HepG2 (cell line): ENCODE data around the gene NDE1. TPM values are rescaled to one million over a fixed set of nuclear protein-coding genes. Genes with fewer than 3 reads are reported as not detected.

Experiments
- ATAC-seq: fragments of 200-7000 bp; cut with Tn5 transposase; 3 replicates; pipeline ENCODE4 v1.9.1; 2020; ENCODE audit warnings: mild to moderate bottlenecking, moderate library complexity
- BruUV-seq: library from RNA; stranded (reverse); fragments of 400-500 nt; replicated peaks from 2 replicates; lab custom pipeline; 2021; lab: Mats Ljungman, UMichigan
- CTCF ChIA-PET: fragments of 300-600 bp; formaldehyde crosslinking; extraction: SDS; loops from one replicate; lab custom pipeline; 2021; ENCODE audit warnings: low total read pairs, inconsistent platforms, low intra/inter-chr PET ratio; lab: Yijun Ruan, JAX
- POLR2A ChIA-PET: fragments of 350-600 bp; sonication (Branson Sonifier 250); formaldehyde crosslinking; loops from one replicate; lab custom pipeline; 2020; ENCODE audit warnings: antibody characterized with exemption, inconsistent platforms; lab: Yijun Ruan, JAX
- DNase-seq: peaks from one replicate; pipeline ENCODE4 v3.0.0-alpha.2; 2015; ENCODE audit warnings: low spot score
- FAIRE-seq: peaks from 3 replicates; lab custom pipeline; 2011; peaks lifted over from hg19 to GRCh38; lab: Jason Lieb, UNC
- H2AFZ ChIP-seq: one replicate; pipeline ENCODE4 v1.6.1; 2011; ENCODE audit warnings: low read length, inconsistent platforms
- H3K27ac ChIP-seq: fragments of 300-600 bp; 3 replicates; pipeline ENCODE4 v1.8.0; 2011; ENCODE audit warnings: mixed run types, mild to moderate bottlenecking, mixed read lengths, low read length, inconsistent platforms; ENCODE audit not compliant: insufficient read depth; ENCODE audit errors: extremely low read length
- H3K27me3 ChIP-seq, 2 experiments: fragments of 200-600 bp in 1 of 2; 2 replicates in 1 of 2; 3 replicates in 1 of 2; pipeline versions ENCODE4 v1.6.0 to v1.8.0; 2011; ENCODE audit warnings: low read length in 2 of 2, mild to moderate bottlenecking in 2 of 2, moderate library complexity in 2 of 2, inconsistent platforms in 1 of 2; ENCODE audit not compliant: insufficient read depth in 2 of 2, control insufficient read depth in 1 of 2
- H3K36me3 ChIP-seq, 2 experiments: fragments of 200-600 bp in 1 of 2; replicated peaks in 1 of 2; 2 replicates in 1 of 2; 3 replicates in 1 of 2; pipeline versions ENCODE4 v1.5.1 to v1.8.0; 2011; ENCODE audit warnings: low read length in 2 of 2, inconsistent platforms in 1 of 2; ENCODE audit not compliant: insufficient read depth in 2 of 2, control insufficient read depth in 1 of 2
- H3K4me1 ChIP-seq: 2 replicates; pipeline ENCODE4 v1.5.1; 2012; ENCODE audit warnings: low read length, inconsistent platforms; ENCODE audit not compliant: insufficient read depth
- H3K4me2 ChIP-seq: 2 replicates; pipeline ENCODE4 v1.6.0; 2011; ENCODE audit warnings: low read depth, low read length, inconsistent platforms
- H3K4me3 ChIP-seq, 3 experiments: fragments of 200-600 bp in 1 of 3; sonication (generic), shearing (Covaris generic) in 1 of 3; replicated peaks in 1 of 3; 2 replicates each; pipeline ENCODE4 v1.5.1; 2011 to 2016; ENCODE audit warnings: low read length in 3 of 3, inconsistent platforms in 2 of 3, low read depth in 2 of 3, mild to moderate bottlenecking in 2 of 3, control low read depth in 1 of 3, mixed read lengths in 1 of 3; ENCODE audit not compliant: insufficient read depth in 1 of 3
- H3K79me2 ChIP-seq: one replicate; pipeline ENCODE4 v1.6.1; 2011; ENCODE audit warnings: low read length, inconsistent platforms; ENCODE audit not compliant: insufficient read depth
- H3K9ac ChIP-seq: 2 replicates; pipeline ENCODE4 v1.6.0; 2011; ENCODE audit warnings: mild to moderate bottlenecking, low read depth, low read length, inconsistent platforms; ENCODE audit not compliant: insufficient read depth
- H3K9me3 ChIP-seq: 2 replicates; pipeline ENCODE4 v1.5.1; 2012; ENCODE audit warnings: mild to moderate bottlenecking, low read length
- H4K20me1 ChIP-seq: 2 replicates; pipeline ENCODE4 v1.6.0; 2011; ENCODE audit warnings: inconsistent platforms, mild to moderate bottlenecking, low read length, moderate library complexity; ENCODE audit not compliant: insufficient read depth
- ARNTL ChIP-seq: sonication (generic); formaldehyde crosslinking; IDR thresholded peaks from 2 replicates; pipeline ENCODE4 v1.4.0; 2020; ENCODE audit warnings: mild to moderate bottlenecking, missing genetic modification reagents
- ATRX ChIP-seq: sonication (generic); formaldehyde crosslinking; IDR thresholded peaks from 2 replicates; pipeline ENCODE4 v1.4.0; 2020; ENCODE audit warnings: missing genetic modification reagents, borderline replicate concordance
- HDAC2 ChIP-seq: sonication (generic); formaldehyde crosslinking; IDR thresholded peaks from 2 replicates; pipeline ENCODE4 v1.4.0; 2020; ENCODE audit warnings: missing genetic modification reagents
- HNF4A ChIP-seq: sonication (generic); formaldehyde crosslinking; IDR thresholded peaks from 2 replicates; pipeline ENCODE4 v1.4.0; 2020; ENCODE audit warnings: missing genetic modification reagents
- MZF1 ChIP-seq: sonication (generic); formaldehyde crosslinking; IDR thresholded peaks from 2 replicates; pipeline ENCODE4 v1.8.1; 2023; ENCODE audit warnings: mild to moderate bottlenecking, missing genetic modification reagents, borderline replicate concordance
- PAXIP1 ChIP-seq: sonication (generic); formaldehyde crosslinking; conservative IDR thresholded peaks from 2 replicates; pipeline ENCODE4 v1.4.0; 2020; ENCODE audit warnings: mild to moderate bottlenecking, missing genetic modification reagents, moderate library complexity
- TFDP1 ChIP-seq: IDR thresholded peaks from 2 replicates; pipeline ENCODE4 v1.6.1; 2016; ENCODE audit warnings: missing compliant biosample characterization, missing genetic modification reagents, borderline replicate concordance
- TP53 ChIP-seq: sonication (generic); formaldehyde crosslinking; conservative IDR thresholded peaks from 2 replicates; pipeline ENCODE4 v1.4.0; 2020; ENCODE audit warnings: missing genetic modification reagents
- ZBTB33 ChIP-seq: sonication (generic); formaldehyde crosslinking; IDR thresholded peaks from 2 replicates; pipeline ENCODE4 v1.4.0; 2020; ENCODE audit warnings: missing genetic modification reagents
- ZNF770 ChIP-seq: sonication (generic); formaldehyde crosslinking; IDR thresholded peaks from 2 replicates; pipeline ENCODE4 v1.5.0; 2020; ENCODE audit warnings: mild to moderate bottlenecking, missing genetic modification reagents
- WGBS: methylation state at CpG from one replicate; pipeline ENCODE4 v1.1.6; 2017; ENCODE audit warnings: low lambda C conversion rate; 5-methylcytosine and 5-hydroxymethylcytosine counted together
- in situ Hi-C: cut with HindIII; loops from 2 replicates; pipeline ENCODE4 v1.10.0; 2017; ENCODE audit warnings: low pct_unique_long_range_greater_than_20kb; ENCODE audit not compliant: extremely low pct_ligation_motif_present
- intact Hi-C: fragments of 100-400 bp; cut with micrococcal nuclease; formaldehyde crosslinking; loops from one replicate; pipeline ENCODE4 v1.10.0; 2022; ENCODE audit not compliant: unreplicated experiment
- polyA plus RNA-seq, 8 experiments: library from polyadenylated mRNA; depleted of rRNA in 3 of 8; stranded (reverse) in 7 of 8; unstranded in 1 of 8; fragments of >200 nt; fragmentation: Illumina TruSeq in 4 of 8; extraction: Trizol in 4 of 8; gene quantifications; 2 replicates each; pipeline versions ENCODE4 v1.2.1 to v1.2.3, GENCODE V29; 2011 to 2016; ENCODE audit warnings: low read depth in 4 of 8, missing spikeins in 1 of 8, mixed read lengths in 1 of 8; ENCODE audit not compliant: insufficient read depth in 1 of 8
- total RNA-seq, 5 experiments: library from RNA; depleted of rRNA; stranded (reverse); fragments of >200 nt; fragmentation: Illumina TruSeq; extraction: Trizol; gene quantifications; 2 replicates each; pipeline ENCODE4 v1.2.3, GENCODE V29; 2016; ENCODE audit warnings: low read depth in 1 of 5
- TF ChIP-seq, protein P1 (sequence below): sonication (generic); formaldehyde crosslinking; IDR thresholded peaks from 2 replicates; pipeline ENCODE4 v1.4.0; 2020; ENCODE audit warnings: missing genetic modification reagents, mild to moderate bottlenecking, borderline replicate concordance

NDE1 gene
- total and polyA plus RNA-seq, 2 of the 13 experiments (the other 11 are each of a cell fraction or from before 2014, with no cell fraction given) = 40.9 to 72.5 TPM

DNA sequence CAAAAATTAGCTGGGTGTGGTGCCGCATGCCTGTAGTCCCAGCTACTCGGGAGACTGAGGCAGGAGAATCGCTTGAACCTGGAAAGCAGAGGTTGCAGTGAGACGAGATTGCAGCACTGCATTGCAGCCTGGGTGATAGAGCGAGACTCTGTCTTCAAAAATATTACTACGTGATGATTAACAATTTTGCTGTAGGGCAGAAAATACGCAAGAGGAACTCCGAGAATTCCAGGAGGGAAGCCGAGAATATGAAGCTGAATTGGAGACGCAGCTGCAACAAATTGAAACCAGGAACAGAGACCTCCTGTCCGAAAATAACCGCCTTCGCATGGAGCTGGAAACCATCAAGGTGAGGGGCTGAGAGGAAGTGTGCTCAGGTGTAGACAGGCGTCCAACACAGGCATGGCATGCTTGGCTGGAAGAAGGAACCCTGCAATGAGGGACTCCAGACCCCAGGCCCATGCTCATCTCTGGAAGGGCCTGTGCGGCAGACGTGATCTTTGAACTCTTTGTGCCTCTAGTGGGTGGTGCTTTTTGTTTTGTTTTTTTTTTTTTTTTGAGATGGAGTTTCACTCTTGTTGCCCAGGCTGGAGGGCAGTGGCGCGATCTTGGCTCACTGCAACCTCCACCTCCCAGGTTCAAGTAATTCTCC is 17.2 kb downstream of the NDE1 start:
- Histone ChIP-seq H2AFZ (no peak overlapping the region), H3K4me2 (0 out of 2 replicates have a peak overlapping the region, but pooled peaks have one; percentile 4), H3K4me3 (no peak overlapping the region), H3K4me1 (peaks cover 43% of the 10 kb centered on the region), H3K9ac (no peak overlapping the region; the same call in 1 of the 2 replicates), H3K36me3 (peaks cover 48 to 60% of the 10 kb centered on the region in 2 experiments), H3K27me3 (no peaks in the 10 kb centered on the region), H3K79me2 (peaks cover 7% of the 10 kb centered on the region), H3K27ac (peak overlapping the region; percentile 11), H4K20me1 (no peaks in the 10 kb centered on the region; the same call in 1 of the 2 replicates), H3K9me3 (no peaks in the 10 kb centered on the region)
- FAIRE-seq (no peak), DNase-seq (no peak), ATAC-seq (peak; percentile 47)
- POLR2A ChIA-PET = interaction anchor here (1.0 to 1.4 kb wide), 2 partner anchors 24 to 25 kb away, joined by 3 to 5 read pairs; partner anchors contain the start of gene MARF1
- intact Hi-C loops = no loop called here
- no TSS peak for BruUV-seq
- CTCF ChIA-PET = no interaction called here
- 88% methylated on average over 18 of the region's 18 CpGs for WGBS
- in situ Hi-C loops = no loop called here
- TF ChIP-seq ATRX = no peak
- TF ChIP-seq HDAC2 (CRISPR knock-in tag) = peak; percentile 37; the same call in 1 of the 2 replicates
- peak; percentile 74 for TF ChIP-seq HNF4A (CRISPR knock-in tag)
- 0 out of 2 replicates have a peak, but pooled peaks have one; percentile 31 for TF ChIP-seq ZNF770 (CRISPR knock-in tag)
- TF ChIP-seq TFDP1 = 0 out of 2 replicates have a peak, but pooled peaks have one; percentile 13
- TF ChIP-seq PAXIP1 (CRISPR knock-in tag) = 0 out of 2 replicates have a peak, but pooled peaks have one; percentile 14
- no peak for TF ChIP-seq TP53 (CRISPR knock-in tag)
- 0 out of 2 replicates have a peak, but pooled peaks have one; percentile 36 for TF ChIP-seq ARNTL (CRISPR knock-in tag)
- TF ChIP-seq, protein P1, sequence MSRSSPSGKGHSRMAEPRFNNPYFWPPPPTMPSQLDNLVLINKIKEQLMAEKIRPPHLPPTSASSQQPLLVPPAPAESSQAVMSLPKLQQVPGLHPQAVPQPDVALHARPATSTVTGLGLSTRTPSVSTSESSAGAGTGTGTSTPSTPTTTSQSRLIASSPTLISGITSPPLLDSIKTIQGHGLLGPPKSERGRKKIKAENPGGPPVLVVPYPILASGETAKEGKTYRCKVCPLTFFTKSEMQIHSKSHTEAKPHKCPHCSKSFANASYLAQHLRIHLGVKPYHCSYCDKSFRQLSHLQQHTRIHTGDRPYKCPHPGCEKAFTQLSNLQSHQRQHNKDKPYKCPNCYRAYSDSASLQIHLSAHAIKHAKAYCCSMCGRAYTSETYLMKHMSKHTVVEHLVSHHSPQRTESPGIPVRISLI (CRISPR knock-in tag) = peak; percentile 89
- TF ChIP-seq ZBTB33 (CRISPR knock-in tag) = 0 out of 2 replicates have a peak, but pooled peaks have one; percentile 3
- TF ChIP-seq MZF1 (CRISPR knock-in tag) = no peak
